IMR-90 (cell line): Measurements from ENCODE around the gene SAMD11. TPM values are rescaled to one million over a fixed set of nuclear protein-coding genes. Genes with fewer than 3 reads are reported as not detected.

Source experiments
- ATAC-seq: fragments of 200-7000 bp; cut with Tn5 transposase; 2 replicates; pipeline ENCODE4 v1.9.1; 2020; ENCODE audit warnings: low read depth, mild to moderate bottlenecking, moderate library complexity
- BruUV-seq: library from RNA; stranded (reverse); fragments of 400-500 nt; replicated peaks from 2 replicates; lab custom pipeline; 2021; lab: Mats Ljungman, UMichigan
- CTCF ChIA-PET: fragments of 300-600 bp; formaldehyde crosslinking; extraction: SDS; loops from one replicate; lab custom pipeline; 2021; ENCODE audit warnings: antibody characterized with exemption; lab: Yijun Ruan, JAX
- POLR2A ChIA-PET: fragments of 300-600 bp; sonication (Branson Sonifier 250); formaldehyde crosslinking; loops from one replicate; lab custom pipeline; 2022; ENCODE audit warnings: antibody characterized with exemption; ENCODE audit not compliant: unreplicated experiment; lab: Charles Lee
- DNase-seq: peaks from one replicate; pipeline ENCODE4 v3.0.0; 2013
- H2AFZ ChIP-seq: replicated peaks from 2 replicates; pipeline ENCODE3; 2013; ENCODE audit warnings: low read length, mild to moderate bottlenecking; ENCODE audit not compliant: poor library complexity
- H2AK5ac ChIP-seq: 2 replicates; pipeline ENCODE4 v1.6.1; 2013; ENCODE audit warnings: low read depth, low read length, inconsistent platforms
- H2AK9ac ChIP-seq: replicated peaks from 2 replicates; pipeline ENCODE3; 2013; ENCODE audit warnings: mild to moderate bottlenecking, low read depth, low read length, moderate library complexity; ENCODE audit not compliant: poor library complexity
- H2BK120ac ChIP-seq: 2 replicates; pipeline ENCODE4 v1.6.1; 2013; ENCODE audit warnings: low read depth, low read length, inconsistent platforms
- H2BK15ac ChIP-seq: 3 replicates; pipeline ENCODE4 v1.6.1; 2013; ENCODE audit warnings: low read depth, low read length, inconsistent platforms
- H2BK20ac ChIP-seq: 2 replicates; pipeline ENCODE4 v1.6.1; 2013; ENCODE audit warnings: low read depth, mild to moderate bottlenecking, inconsistent platforms, low read length, moderate library complexity
- H2BK5ac ChIP-seq: 2 replicates; pipeline ENCODE4 v1.6.1; 2013; ENCODE audit warnings: mild to moderate bottlenecking, low read depth, low read length, inconsistent platforms; ENCODE audit not compliant: poor library complexity, severe bottlenecking
- H3K14ac ChIP-seq: replicated peaks from 2 replicates; pipeline ENCODE4 v1.6.1; 2013; ENCODE audit warnings: low read depth, low read length, inconsistent platforms
- H3K18ac ChIP-seq: 2 replicates; pipeline ENCODE4 v1.6.1; 2013; ENCODE audit warnings: low read depth, low read length, control low read depth
- H3K23ac ChIP-seq: 2 replicates; pipeline ENCODE4 v1.6.1; 2013; ENCODE audit warnings: low read depth, low read length, inconsistent platforms
- H3K27ac ChIP-seq: 2 replicates; pipeline ENCODE4 v1.5.1; 2013; ENCODE audit warnings: mild to moderate bottlenecking, control low read depth, low read length; ENCODE audit not compliant: insufficient read depth
- H3K27me3 ChIP-seq: 2 replicates; pipeline ENCODE4 v1.6.1; 2013; ENCODE audit warnings: low read length; ENCODE audit not compliant: control insufficient read depth, insufficient read depth
- H3K36me3 ChIP-seq: 2 replicates; pipeline ENCODE4 v1.6.1; 2013; ENCODE audit warnings: low read length, mixed read lengths; ENCODE audit not compliant: control insufficient read depth, insufficient read depth
- H3K4ac ChIP-seq: 2 replicates; pipeline ENCODE4 v1.6.1; 2013; ENCODE audit warnings: low read depth, low read length, inconsistent platforms
- H3K4me1 ChIP-seq: 2 replicates; pipeline ENCODE4 v1.6.1; 2013; ENCODE audit warnings: low read length, mixed read lengths; ENCODE audit not compliant: control insufficient read depth, insufficient read depth
- H3K4me2 ChIP-seq: 2 replicates; pipeline ENCODE4 v1.6.1; 2013; ENCODE audit warnings: low read depth, mild to moderate bottlenecking, control low read depth, low read length, moderate library complexity
- H3K4me3 ChIP-seq: 2 replicates; pipeline ENCODE4 v1.5.1; 2013; ENCODE audit warnings: low read depth, mild to moderate bottlenecking, control low read depth, low read length, moderate library complexity; ENCODE audit not compliant: insufficient read depth
- H3K56ac ChIP-seq: 2 replicates; pipeline ENCODE4 v1.6.1; 2013; ENCODE audit warnings: low read length, inconsistent platforms; ENCODE audit not compliant: insufficient read depth; ENCODE audit errors: extremely low read depth
- H3K79me1 ChIP-seq, 2 experiments: 2 replicates each; pipeline ENCODE4 v1.6.1; 2013; ENCODE audit warnings: low read length in 2 of 2, inconsistent platforms in 1 of 2, low read depth in 1 of 2
- H3K9ac ChIP-seq: 2 replicates; pipeline ENCODE4 v1.6.1; 2013; ENCODE audit warnings: low read depth, low read length, control low read depth
- H3K9me1 ChIP-seq: 2 replicates; pipeline ENCODE4 v1.6.1; 2013; ENCODE audit warnings: low read length, inconsistent platforms; ENCODE audit not compliant: insufficient read depth
- H3K9me3 ChIP-seq: 2 replicates; pipeline ENCODE4 v1.6.1; 2013; ENCODE audit warnings: low read length; ENCODE audit not compliant: control insufficient read depth, insufficient read depth
- H4K20me1 ChIP-seq: 2 replicates; pipeline ENCODE4 v1.6.1; 2013; ENCODE audit warnings: low read length, inconsistent platforms; ENCODE audit not compliant: insufficient read depth
- H4K5ac ChIP-seq: 2 replicates; pipeline ENCODE4 v1.6.1; 2013; ENCODE audit warnings: mild to moderate bottlenecking, low read depth, low read length, control low read depth
- H4K8ac ChIP-seq, 2 experiments: 2 replicates each; pipeline ENCODE4 v1.6.1; 2013; ENCODE audit warnings: low read depth in 2 of 2, low read length in 2 of 2, control low read depth in 1 of 2, inconsistent platforms in 1 of 2
- H4K91ac ChIP-seq: 2 replicates; pipeline ENCODE4 v1.6.1; 2013; ENCODE audit warnings: low read depth, low read length, inconsistent platforms; ENCODE audit not compliant: insufficient read depth
- CEBPB ChIP-seq: IDR thresholded peaks from 2 replicates; pipeline ENCODE4 v1.6.1; 2012; ENCODE audit warnings: low read depth, low read length, improper control_type of control experiment
- CHD1 ChIP-seq: IDR thresholded peaks from 2 replicates; pipeline ENCODE4 v1.6.1; 2012; ENCODE audit warnings: low read depth, low read length, improper control_type of control experiment
- MAFK ChIP-seq: IDR thresholded peaks from 2 replicates; pipeline ENCODE4 v1.6.1; 2012; ENCODE audit warnings: low read depth, low read length, improper control_type of control experiment
- MAZ ChIP-seq: IDR thresholded peaks from 2 replicates; pipeline ENCODE4 v1.6.1; 2012; ENCODE audit warnings: low read depth, mild to moderate bottlenecking, low read length, improper control_type of control experiment, moderate library complexity, borderline replicate concordance
- MXI1 ChIP-seq: IDR thresholded peaks from 2 replicates; pipeline ENCODE4 v1.6.1; 2012; ENCODE audit warnings: low read depth, mild to moderate bottlenecking, low read length, moderate library complexity, borderline replicate concordance
- WGBS, 2 experiments: methylation state at CpG; one replicate each; pipeline versions ENCODE4 v1.1.5 to v1.1.7; 2013; ENCODE audit warnings: missing lambda C conversion rate in 2 of 2; ENCODE audit not compliant: insufficient read length in 1 of 2; ENCODE audit errors: extremely low coverage in 2 of 2; 5-methylcytosine and 5-hydroxymethylcytosine counted together
- dilution Hi-C: fragments of 300-500 bp; cut with HindIII; formaldehyde crosslinking; loops from one replicate; pipeline ENCODE4 v1.14.3; 2018; ENCODE audit warnings: low sequenced_read_pairs; ENCODE audit not compliant: unreplicated experiment
- in situ Hi-C: fragments of 300-500 bp; cut with MboI; formaldehyde crosslinking; loops from 3 replicates; pipeline ENCODE4 v1.14.3; 2019; ENCODE audit warnings: low sequenced_read_pairs, inconsistent platforms, mixed read lengths
- intact Hi-C: fragments of 100-400 bp; cut with micrococcal nuclease; formaldehyde crosslinking; loops from 2 replicates; pipeline ENCODE4 v1.10.0; 2022
- polyA plus RNA-seq, 3 experiments: library from polyadenylated mRNA; depleted of rRNA; stranded (reverse); fragments of >200 nt; gene quantifications; 2 replicates each; pipeline ENCODE4 v1.2.3, GENCODE V29; 2012; ENCODE audit warnings: low replicate concordance in 1 of 3
- total RNA-seq: library from RNA; depleted of rRNA; stranded (reverse); fragments of >200 nt; gene quantifications from 2 replicates; pipeline ENCODE4 v1.2.3, GENCODE V29; 2012

The SAMD11 gene
- total and polyA plus RNA-seq, 2 of the 4 experiments (the other 2 are of a cell fraction), result 5.9 to 22.9 TPM

DNA sequence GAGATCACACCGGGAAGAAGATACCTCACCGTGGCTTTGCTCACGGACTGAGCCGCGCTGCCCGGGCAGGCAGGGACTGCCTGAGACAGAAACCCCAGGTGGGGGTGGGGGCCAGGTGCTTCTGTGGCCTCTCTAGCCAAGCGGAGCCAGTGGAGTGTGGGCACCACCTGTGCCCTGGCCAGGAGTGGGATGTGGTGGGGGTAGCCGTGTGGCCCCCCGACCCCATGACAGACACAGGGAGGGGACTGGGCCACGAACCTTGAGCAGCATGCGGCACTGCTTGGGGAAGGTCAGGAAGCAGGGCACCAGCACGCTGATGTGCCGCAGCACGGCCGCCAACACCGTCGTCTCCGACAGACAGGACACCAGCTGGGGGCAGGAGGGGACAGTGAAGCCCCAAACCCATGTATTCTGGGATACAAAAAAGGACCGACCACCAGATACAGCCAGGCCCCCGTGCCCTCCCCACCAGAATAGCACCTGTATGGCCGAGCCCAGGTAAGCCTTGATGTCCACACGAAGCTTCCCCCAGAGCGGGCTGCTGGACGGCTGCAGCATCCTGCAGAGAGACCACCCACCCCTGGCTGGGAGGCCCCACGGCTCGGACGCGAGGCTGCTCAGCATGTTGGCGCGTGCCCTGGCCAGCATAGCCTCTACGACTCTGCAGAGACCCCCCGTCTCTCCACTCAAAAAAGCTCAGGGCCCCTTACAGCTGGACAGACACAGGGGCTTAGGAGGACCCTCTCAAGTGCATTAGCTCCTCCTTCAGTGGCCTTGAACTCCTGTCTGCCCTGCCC, 30.0 kb downstream of the SAMD11 start (continued):
- TF ChIP-seq MAZ, result no peak

DNA sequence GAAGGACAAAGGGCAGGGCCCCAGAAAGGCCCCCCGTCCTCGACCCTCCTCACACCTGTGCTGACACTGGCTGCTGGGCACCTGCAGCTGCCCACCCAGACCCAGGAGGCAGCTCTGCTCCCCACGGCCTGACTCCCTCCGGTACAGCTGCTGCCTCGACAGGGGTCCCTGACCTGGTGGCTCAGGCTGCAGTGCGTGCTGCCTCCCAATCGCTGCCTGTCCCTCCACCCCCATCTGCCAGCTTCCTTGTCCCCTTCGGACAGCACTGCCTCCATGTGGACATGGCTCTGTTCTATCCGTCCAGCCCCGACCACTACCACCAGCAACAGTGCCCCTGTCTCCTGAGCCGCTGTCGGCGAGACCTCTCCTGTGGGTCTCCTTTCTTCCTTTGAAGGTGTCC, 31.2 kb downstream of the SAMD11 start:
- H4K91ac ChIP-seq, result no peak overlapping the region
- no peak overlapping the region for H2AFZ ChIP-seq
- H2AK5ac ChIP-seq, result no peak overlapping the region
- H2BK15ac ChIP-seq, result no peak overlapping the region
- peaks cover 13 to 54% of the 10 kb centered on the region in 2 experiments for H3K79me1 ChIP-seq
- ATAC-seq (no peak), DNase-seq (no peak)
- H3K23ac ChIP-seq, result no peak overlapping the region
- no peak overlapping the region for H2BK5ac ChIP-seq
- H3K27me3 ChIP-seq, result no peaks in the 10 kb centered on the region
- no TSS peak for BruUV-seq
- 84% methylated on average over 4 of the region's 13 CpGs; no CpG with 5 or more reads in 1 of the 2 experiments for WGBS, 2 experiments
- ChIA-PET CTCF (no interaction called here), POLR2A (no interaction called here)
- no peak overlapping the region for H3K9ac ChIP-seq
- H3K27ac ChIP-seq, result no peak overlapping the region
- H3K9me3 ChIP-seq, result no peaks in the 10 kb centered on the region
- no peak overlapping the region for H3K18ac ChIP-seq
- no peak overlapping the region for H4K8ac ChIP-seq
- peaks cover 30% of the 10 kb centered on the region for H4K20me1 ChIP-seq
- H2AK9ac ChIP-seq, result peak overlapping the region; percentile 61
- peaks cover 62% of the 10 kb centered on the region for H3K36me3 ChIP-seq
- H2BK20ac ChIP-seq, result no peak overlapping the region
- no peak overlapping the region for H4K5ac ChIP-seq
- H3K4me3 ChIP-seq, result no peak overlapping the region
- H3K4me1 ChIP-seq, result peaks cover 4% of the 10 kb centered on the region; the same call in 1 of the 2 replicates
- no peak overlapping the region for H3K56ac ChIP-seq
- dilution Hi-C loops, result no loop called here
- in situ Hi-C loops, result loop anchor here (5.0 kb wide), 1 partner anchor 43 kb away; no protein-coding TSS in a partner anchor
- intact Hi-C loops, result loop anchor here (5.0 kb wide), 1 partner anchor 33 kb away; the partner anchor contains the start of gene SAMD11
- no peak overlapping the region for H3K14ac ChIP-seq
- no peak overlapping the region for H3K4me2 ChIP-seq
- no peak overlapping the region for H2BK120ac ChIP-seq
- peaks cover 11% of the 10 kb centered on the region for H3K9me1 ChIP-seq
- H3K4ac ChIP-seq, result no peak overlapping the region
- TF ChIP-seq CHD1 (no peak), MAFK (no peak), MXI1 (no peak), CEBPB (no peak)
